Measurements from ENCODE around the gene TC2N. TPM values are rescaled to one million over a fixed set of nuclear protein-coding genes. Genes with fewer than 3 reads are reported as not detected.

TC2N gene
- total and polyA plus RNA-seq, 2 experiments from 2014 or later, result 10.0 to 35.0 TPM

DNA sequence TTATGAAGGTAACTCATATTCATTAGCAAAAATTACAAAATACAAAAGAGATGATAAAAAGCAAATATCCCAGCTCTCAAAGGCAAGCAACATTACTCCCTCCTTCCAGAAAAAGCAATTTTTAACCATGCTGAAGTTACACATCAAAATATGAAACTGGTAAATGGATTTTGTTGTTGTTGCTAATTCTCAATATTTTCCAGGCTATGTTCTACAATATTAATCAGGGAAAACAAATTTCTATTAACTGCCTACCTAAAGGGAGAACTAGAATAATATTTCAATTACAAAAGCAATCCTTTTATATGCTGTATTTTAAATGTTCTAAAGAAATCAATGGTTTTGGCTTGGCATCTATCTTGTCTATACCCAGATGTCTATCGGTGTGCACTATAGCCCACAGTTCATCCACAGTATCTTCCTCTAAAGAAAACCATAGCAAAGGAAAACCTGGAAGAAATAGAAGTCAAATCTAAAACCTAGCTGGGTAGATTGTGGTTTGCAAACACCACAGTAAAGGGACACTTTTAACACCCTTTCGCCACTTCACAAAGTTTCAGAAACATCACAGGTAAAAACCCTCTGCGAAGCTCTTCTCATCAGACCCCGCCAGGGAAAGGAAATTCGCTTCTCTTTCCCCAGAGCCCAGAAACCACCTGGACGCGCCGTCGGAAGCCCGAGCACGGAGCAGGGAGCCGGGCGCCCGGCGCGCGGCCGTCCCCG lies 32.0 kb downstream of the TC2N start:
- Mint-ChIP-seq H3K4me3 (peak overlapping the region; percentile 82), H3K36me3 (ENCODE audit: low read depth) (no peaks in the 10 kb centered on the region), H3K27me3 (ENCODE audit: insufficient read depth, low read depth, poor library complexity) (no peaks in the 10 kb centered on the region), H3K4me1 (peaks cover 39% of the 10 kb centered on the region), H3K9me3 (no peaks in the 10 kb centered on the region), H3K27ac (no peak overlapping the region)
- Histone ChIP-seq H3K4me3 (peak overlapping the region; percentile 76), H3K4me2 (peak overlapping the region; percentile 79), H4K20me1 (replicated peaks; ENCODE audit: insufficient read depth) (no peaks in the 10 kb centered on the region), H3K27me3 (ENCODE audit: insufficient read depth) (peaks cover 6% of the 10 kb centered on the region), H3K36me3 (ENCODE audit: insufficient read depth) (no peaks in the 10 kb centered on the region), H3K27ac (ENCODE audit: low read depth) (no peak overlapping the region), H3K4me1 (ENCODE audit: insufficient read depth) (peaks cover 33% of the 10 kb centered on the region), H3K9me2 (ENCODE audit: insufficient read depth) (no peaks in the 10 kb centered on the region), H2AFZ (peak overlapping the region; percentile 23; the same call in 1 of the 2 replicates), H3F3A (replicated peaks; ENCODE audit: low read depth) (no peaks in the 10 kb centered on the region), H3K79me2 (replicated peaks; ENCODE audit: insufficient read depth) (peaks cover 42% of the 10 kb centered on the region)
- DNase-seq (ENCODE audit: low spot score) (peak; percentile 60), ATAC-seq (no peak; the same call in 1 of the 3 replicates)
- TF ChIP-seq POLR2AphosphoS5 (IDR thresholded peaks at IDR 0.05; ENCODE audit: low read depth) (no peak), ZNF462 (CRISPR knock-in tag; IDR thresholded peaks at IDR 0.05) (no peak), CTCF (conservative IDR thresholded peaks at IDR 0.05; ENCODE audit: low read depth in 2 of 2) (no peak), NANOG (IDR thresholded peaks at IDR 0.05; ENCODE audit: borderline replicate concordance) (no peak), JUNB (IDR thresholded peaks at IDR 0.05; ENCODE audit: unreplicated experiment) (no peak), ZNF331 (CRISPR knock-in tag; IDR thresholded peaks at IDR 0.05; ENCODE audit: low read depth) (no peak), REST (IDR thresholded peaks at IDR 0.05; ENCODE audit: unreplicated experiment) (no peak), EZH2 (IDR thresholded peaks at IDR 0.05; ENCODE audit: low read depth, unreplicated experiment) (no peak), CREB1 (CRISPR knock-in tag; IDR thresholded peaks at IDR 0.05; ENCODE audit: low read depth) (no peak), EZH2phosphoT487 (IDR thresholded peaks at IDR 0.05; ENCODE audit: unreplicated experiment) (no peak), ZNF114 (CRISPR knock-in tag; IDR thresholded peaks at IDR 0.05) (no peak), STAT1 (IDR thresholded peaks at IDR 0.05; ENCODE audit: unreplicated experiment) (no peak)
- TF ChIP-seq, protein P1, sequence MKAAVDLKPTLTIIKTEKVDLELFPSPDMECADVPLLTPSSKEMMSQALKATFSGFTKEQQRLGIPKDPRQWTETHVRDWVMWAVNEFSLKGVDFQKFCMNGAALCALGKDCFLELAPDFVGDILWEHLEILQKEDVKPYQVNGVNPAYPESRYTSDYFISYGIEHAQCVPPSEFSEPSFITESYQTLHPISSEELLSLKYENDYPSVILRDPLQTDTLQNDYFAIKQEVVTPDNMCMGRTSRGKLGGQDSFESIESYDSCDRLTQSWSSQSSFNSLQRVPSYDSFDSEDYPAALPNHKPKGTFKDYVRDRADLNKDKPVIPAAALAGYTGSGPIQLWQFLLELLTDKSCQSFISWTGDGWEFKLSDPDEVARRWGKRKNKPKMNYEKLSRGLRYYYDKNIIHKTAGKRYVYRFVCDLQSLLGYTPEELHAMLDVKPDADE (IDR thresholded peaks at IDR 0.05), result no peak

Data from GM23338 (cell line).